ENCODE data around the gene POMGNT2. TPM values are rescaled to one million over a fixed set of nuclear protein-coding genes. Genes with fewer than 3 reads are reported as not detected.

Gene POMGNT2
- total RNA-seq, 1 donor from 2014 or later = 13.0 TPM

- no peak for DNase-seq (ENCODE audit: low read depth)
- no peaks in the 10 kb centered on the region for H3K36me3 ChIP-seq (ENCODE audit: insufficient read depth, low read length)
- no peaks in the 10 kb centered on the region for H3K79me2 ChIP-seq (ENCODE audit: insufficient read depth, low read length)
- no peak overlapping the region for H2AFZ ChIP-seq (ENCODE audit: low read depth, low read length)
- no peaks in the 10 kb centered on the region for H3K4me1 ChIP-seq (ENCODE audit: insufficient read depth, low read length)
- H3K36me3 Mint-ChIP-seq (ENCODE audit: low read depth, unreplicated experiment) = peaks cover 25% of the 10 kb centered on the region
- no peaks in the 10 kb centered on the region for H3K9me3 ChIP-seq (ENCODE audit: insufficient read depth, low read depth, low read length)
- H4K20me1 ChIP-seq (ENCODE audit: insufficient read depth, low read length) = no peaks in the 10 kb centered on the region
- H3K4me3 Mint-ChIP-seq (ENCODE audit: unreplicated experiment) = no peak overlapping the region
- FAIRE-seq = no peak
- no peaks in the 10 kb centered on the region for H3K27me3 ChIP-seq (ENCODE audit: insufficient read depth, low read length)
- H3K9ac ChIP-seq (ENCODE audit: low read length) = no peak overlapping the region
- H3K27ac Mint-ChIP-seq (ENCODE audit: unreplicated experiment) = no peak overlapping the region
- H3K4me2 ChIP-seq (ENCODE audit: low read length) = no peak overlapping the region
- TF ChIP-seq EZH2 (IDR thresholded peaks at IDR 0.05; ENCODE audit: insufficient read depth, low read length) (no peak), CTCF (IDR thresholded peaks at IDR 0.05; ENCODE audit: insufficient read depth, low read depth, low read length) (no peak)
- H3K4me1 Mint-ChIP-seq (ENCODE audit: low read depth, unreplicated experiment) = peaks cover 9% of the 10 kb centered on the region
- H3K4me3 ChIP-seq (ENCODE audit: insufficient read depth, low read depth, low read length) = no peak overlapping the region
- peaks cover 6% of the 10 kb centered on the region for H3K9me3 Mint-ChIP-seq (ENCODE audit: unreplicated experiment)
- H3K27ac ChIP-seq (ENCODE audit: low read depth, low read length) = no peak overlapping the region
- peaks cover 14% of the 10 kb centered on the region for H3K27me3 Mint-ChIP-seq (ENCODE audit: low read depth, unreplicated experiment)
Measured at GRCh38 chr3:43076857-43077256, 29.0 kb downstream of the POMGNT2 start.

- Histone ChIP-seq H3K4me2 (ENCODE audit: low read length) (no peak overlapping the region), H3K9me3 (ENCODE audit: insufficient read depth, low read depth, low read length) (no peaks in the 10 kb centered on the region), H4K20me1 (ENCODE audit: insufficient read depth, low read length) (no peaks in the 10 kb centered on the region), H3K36me3 (ENCODE audit: insufficient read depth, low read length) (no peaks in the 10 kb centered on the region), H3K4me1 (ENCODE audit: insufficient read depth, low read length) (no peaks in the 10 kb centered on the region), H3K9ac (ENCODE audit: low read length) (no peak overlapping the region), H2AFZ (ENCODE audit: low read depth, low read length) (no peak overlapping the region), H3K27ac (ENCODE audit: low read depth, low read length) (no peak overlapping the region), H3K79me2 (ENCODE audit: insufficient read depth, low read length) (no peaks in the 10 kb centered on the region), H3K27me3 (ENCODE audit: insufficient read depth, low read length) (no peaks in the 10 kb centered on the region), H3K4me3 (ENCODE audit: insufficient read depth, low read depth, low read length) (no peak overlapping the region)
- Mint-ChIP-seq H3K4me3 (ENCODE audit: unreplicated experiment) (no peak overlapping the region), H3K4me1 (ENCODE audit: low read depth, unreplicated experiment) (peaks cover 9% of the 10 kb centered on the region), H3K27me3 (ENCODE audit: low read depth, unreplicated experiment) (peaks cover 14% of the 10 kb centered on the region), H3K36me3 (ENCODE audit: low read depth, unreplicated experiment) (peaks cover 22% of the 10 kb centered on the region), H3K27ac (ENCODE audit: unreplicated experiment) (no peak overlapping the region), H3K9me3 (ENCODE audit: unreplicated experiment) (peaks cover 6% of the 10 kb centered on the region)
- FAIRE-seq = no peak
- TF ChIP-seq CTCF (IDR thresholded peaks at IDR 0.05; ENCODE audit: insufficient read depth, low read depth, low read length) (no peak), EZH2 (IDR thresholded peaks at IDR 0.05; ENCODE audit: insufficient read depth, low read length) (no peak)
- DNase-seq (ENCODE audit: low read depth) = no peak
Measured at GRCh38 chr3:43075904-43076661, 29.8 kb downstream of the POMGNT2 start.

Data from astrocyte (in vitro differentiated cells and primary cell).